Ovary (tissue), 3 donors: ENCODE measurements around the gene FHIP1B.

ENCODE experiments used
- CTCF ChIP-seq, 3 donors: fragments of 450-650 bp in 2 of 3; fragments of 200-600 bp in 1 of 3; IDR thresholded peaks; one replicate each; pipeline versions ENCODE4 v1.5.1 to v1.8.0; 2016 to 2022; ENCODE audit warnings: antibody characterized with exemption in 3 of 3, mild to moderate bottlenecking in 1 of 3
- POLR2A ChIP-seq: fragments of 450-650 bp; IDR thresholded peaks from one replicate; pipeline ENCODE4 v1.6.1; 2017; ENCODE audit warnings: antibody characterized with exemption, mild to moderate bottlenecking, moderate library complexity
- donor health status: DM: no; HTN: no; CAD: no.

DNA sequence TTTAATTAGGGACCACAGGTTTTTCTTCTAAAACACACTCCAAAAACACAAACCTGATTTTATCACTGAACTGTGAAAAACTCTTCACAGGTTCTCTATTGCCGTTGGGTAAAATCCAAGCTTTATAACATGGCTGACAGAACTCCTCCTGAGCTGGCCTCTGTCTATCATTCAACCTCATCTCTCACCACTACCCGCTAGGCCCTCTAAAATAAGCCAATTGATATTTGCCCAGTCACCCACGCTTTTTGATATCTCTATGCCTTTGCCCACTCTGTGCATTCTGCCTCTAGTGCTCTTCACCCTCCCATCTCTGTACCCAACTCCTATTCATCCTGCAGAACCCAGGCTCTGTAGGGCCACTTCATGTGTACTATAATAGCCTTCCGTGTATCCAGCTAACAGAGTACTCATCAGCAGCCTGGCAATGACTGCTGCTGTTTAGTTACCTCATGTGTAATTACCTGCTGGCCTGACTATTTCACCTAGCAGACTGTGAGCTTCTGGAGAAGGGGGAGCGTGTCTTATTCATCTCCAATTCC lies 3.4 kb upstream of the FHIP1B start:
- no peak for TF ChIP-seq CTCF (IDR thresholded peaks at IDR 0.05)
- no peak for TF ChIP-seq POLR2A
